ENCODE data around the gene F2R. TPM values are rescaled to one million over a fixed set of nuclear protein-coding genes. Genes with fewer than 3 reads are reported as not detected.
A peak's percentile ranks its signal among the peaks of the same experiment; 100 is the strongest.

F2R gene
- polyA plus RNA-seq, 1 donor (not counting 4 experiments of a cell fraction or from before 2014, with no cell fraction given): 56.8 TPM

GRCh38 chr5:76735762-76736545 lies 20.0 kb downstream of the F2R start:
- Histone ChIP-seq H3K4me2 (ENCODE audit: control insufficient read depth, extremely low read depth, insufficient read depth, low read depth, low read length) (no peak overlapping the region), H3K9me1 (ENCODE audit: control insufficient read depth, extremely low read depth, insufficient read depth, low read length) (no peaks in the 10 kb centered on the region), H4K20me1 (ENCODE audit: control insufficient read depth, extremely low read depth, insufficient read depth, low read length) (no peaks in the 10 kb centered on the region), H3K4me3 (ENCODE audit: control insufficient read depth in 2 of 3, extremely low read depth in 1 of 3, insufficient read depth in 2 of 3, low read depth in 1 of 3, low read length in 3 of 3) (no peak overlapping the region), H3K27me3 (ENCODE audit: control insufficient read depth, extremely low read depth, insufficient read depth, low read length) (no peaks in the 10 kb centered on the region), H3K9me3 (ENCODE audit: control insufficient read depth, low read depth, low read length) (no peaks in the 10 kb centered on the region), H3K79me2 (ENCODE audit: control insufficient read depth, insufficient read depth, low read length) (no peaks in the 10 kb centered on the region), H3K9ac (ENCODE audit: control insufficient read depth, extremely low read depth, insufficient read depth, low read length) (no peak overlapping the region), H3K27ac (ENCODE audit: control insufficient read depth, insufficient read depth, low read length) (peak overlapping the region; percentile 18), H3K4me1 (ENCODE audit: control insufficient read depth, extremely low read depth, insufficient read depth, low read length) (peaks cover 8% of the 10 kb centered on the region), H3K36me3 (ENCODE audit: control insufficient read depth in 2 of 2, extremely low read depth in 1 of 2, insufficient read depth in 2 of 2, low read length in 2 of 2) (peaks cover 0 to 4% of the 10 kb centered on the region in 2 experiments), H2AFZ (ENCODE audit: control insufficient read depth, low read length) (peak overlapping the region; percentile 13)
- dilution Hi-C loops (cut with MboI; ENCODE audit: extremely low pct_ligation_motif_present, low sequenced_read_pairs): no loop called here
- DNase-seq (ENCODE audit: low read depth, low spot score) (no peak), FAIRE-seq (no peak)
- no peak for TF ChIP-seq EZH2 (IDR thresholded peaks at IDR 0.05; ENCODE audit: low read length)
- TF ChIP-seq CTCF (optimal IDR thresholded peaks at IDR 0.05 in 1 of 3, IDR thresholded peaks at IDR 0.05 in 1 of 3, conservative IDR thresholded peaks at IDR 0.05 in 1 of 3; ENCODE audit: extremely low read depth in 1 of 3, insufficient read depth in 2 of 3, low read length in 3 of 3): no peak

GRCh38 chr5:76736679-76737556 lies 21.0 kb downstream of the F2R start:
- H3K27ac ChIP-seq (ENCODE audit: control insufficient read depth, insufficient read depth, low read length): no peak overlapping the region
- dilution Hi-C loops (cut with MboI; ENCODE audit: extremely low pct_ligation_motif_present, low sequenced_read_pairs): no loop called here
- H3K9me1 ChIP-seq (ENCODE audit: control insufficient read depth, extremely low read depth, insufficient read depth, low read length): no peaks in the 10 kb centered on the region
- peaks cover 0 to 4% of the 10 kb centered on the region in 2 experiments for H3K36me3 ChIP-seq (ENCODE audit: control insufficient read depth in 2 of 2, extremely low read depth in 1 of 2, insufficient read depth in 2 of 2, low read length in 2 of 2)
- H3K79me2 ChIP-seq (ENCODE audit: control insufficient read depth, insufficient read depth, low read length): no peaks in the 10 kb centered on the region
- no peak overlapping the region for H3K9ac ChIP-seq (ENCODE audit: control insufficient read depth, extremely low read depth, insufficient read depth, low read length)
- H3K4me2 ChIP-seq (ENCODE audit: control insufficient read depth, extremely low read depth, insufficient read depth, low read depth, low read length): no peak overlapping the region
- no peaks in the 10 kb centered on the region for H3K9me3 ChIP-seq (ENCODE audit: control insufficient read depth, low read depth, low read length)
- no peak for DNase-seq (ENCODE audit: low read depth, low spot score)
- no peak overlapping the region for H2AFZ ChIP-seq (ENCODE audit: control insufficient read depth, low read length)
- TF ChIP-seq CTCF (optimal IDR thresholded peaks at IDR 0.05 in 1 of 3, IDR thresholded peaks at IDR 0.05 in 1 of 3, conservative IDR thresholded peaks at IDR 0.05 in 1 of 3; ENCODE audit: extremely low read depth in 1 of 3, insufficient read depth in 2 of 3, low read length in 3 of 3) (no peak), EZH2 (IDR thresholded peaks at IDR 0.05; ENCODE audit: low read length) (no peak)
- no peaks in the 10 kb centered on the region for H3K27me3 ChIP-seq (ENCODE audit: control insufficient read depth, extremely low read depth, insufficient read depth, low read length)
- no peaks in the 10 kb centered on the region for H4K20me1 ChIP-seq (ENCODE audit: control insufficient read depth, extremely low read depth, insufficient read depth, low read length)
- H3K4me1 ChIP-seq (ENCODE audit: control insufficient read depth, extremely low read depth, insufficient read depth, low read length): peaks cover 8% of the 10 kb centered on the region
- no peak overlapping the region for H3K4me3 ChIP-seq (ENCODE audit: control insufficient read depth in 2 of 3, extremely low read depth in 1 of 3, insufficient read depth in 2 of 3, low read depth in 1 of 3, low read length in 3 of 3)
- FAIRE-seq: no peak

Data from keratinocyte (primary cell).